Measurements from ENCODE around the gene GMPR. TPM values are rescaled to one million over a fixed set of nuclear protein-coding genes. Genes with fewer than 3 reads are reported as not detected.
"Not testable (repeated sequence)": the region's sequence is repeated elsewhere in the genome, so short reads cannot be mapped to it uniquely, and the experiment has no call there.

GMPR gene
- polyA plus RNA-seq, 3 donors from 2014 or later, result 2.5 to 7.0 (median 2.7) TPM

- Mint-ChIP-seq H3K9me3 (no peaks in the 10 kb centered on the region), H3K4me3 (no peak overlapping the region), H3K27ac (no peak overlapping the region), H3K36me3 (no peaks in the 10 kb centered on the region), H3K27me3 (ENCODE audit: low read depth in 3 of 3) (peaks cover 0 to 9% (median under 1%) of the 10 kb centered on the region in 3 donors), H3K4me1 (peaks cover under 1 to 3% of the 10 kb centered on the region in 2 donors)
- DNase-seq, result no peak
These were observed 6.1 kb downstream of the GMPR start for GRCh38 chr6:16244446-16244845.

- no peaks in the 10 kb centered on the region for H3K9me3 Mint-ChIP-seq
These were observed 6.6 kb downstream of the GMPR start for GRCh38 chr6:16244869-16245451.

GRCh38 chr6:16248271-16248853, 10.0 kb downstream of the GMPR start:
- no peaks in the 10 kb centered on the region for H3K36me3 Mint-ChIP-seq
- DNase-seq, result no peak
- H3K4me3 Mint-ChIP-seq, result no peak overlapping the region
- no peaks in the 10 kb centered on the region for H3K9me3 Mint-ChIP-seq
- no peak overlapping the region for H3K27ac Mint-ChIP-seq
- H3K27me3 Mint-ChIP-seq (ENCODE audit: low read depth in 3 of 3), result peaks cover 0 to 4% (median 1%) of the 10 kb centered on the region in 3 donors
- peaks cover 13 to 18% of the 10 kb centered on the region in 2 donors for H3K4me1 Mint-ChIP-seq

More at GRCh38 chr6:16244869-16245451, 6.6 kb downstream of the GMPR start:
- Mint-ChIP-seq H3K4me3 (no peak overlapping the region), H3K27ac (no peak overlapping the region), H3K36me3 (no peaks in the 10 kb centered on the region), H3K27me3 (ENCODE audit: low read depth in 3 of 3) (peaks cover 0 to 6% (median 2%) of the 10 kb centered on the region in 3 donors), H3K4me1 (no peaks in the 10 kb centered on the region)
- DNase-seq, result no peak

GRCh38 chr6:16249971-16250370, 11.6 kb downstream of the GMPR start:
- no peaks in the 10 kb centered on the region for H3K36me3 Mint-ChIP-seq
- H3K4me3 Mint-ChIP-seq, result no peak overlapping the region
- H3K4me1 Mint-ChIP-seq, result peaks cover 18 to 26% of the 10 kb centered on the region in 2 donors
- no peak for DNase-seq
- no peak overlapping the region for H3K27ac Mint-ChIP-seq
- H3K27me3 Mint-ChIP-seq (ENCODE audit: low read depth in 3 of 3), result peaks cover 0 to 4% (median 1%) of the 10 kb centered on the region in 3 donors
- H3K9me3 Mint-ChIP-seq, result no peaks in the 10 kb centered on the region

- H3K27ac Mint-ChIP-seq, result peak overlapping the region in 1 of 6 donors; percentile 17
These were observed 13.3 kb downstream of the GMPR start for GRCh38 chr6:16251706-16252105.

GRCh38 chr6:16252686-16253299, 14.4 kb downstream of the GMPR start:
- DNase-seq, result peak; percentile 58 to 66 (median 61)
- H3K9me3 Mint-ChIP-seq, result no peaks in the 10 kb centered on the region
- H3K27ac Mint-ChIP-seq, result peak overlapping the region; percentile 23 to 78 (median 66)
- H3K36me3 Mint-ChIP-seq, result no peaks in the 10 kb centered on the region
- peaks cover 1 to 4% (median 4%) of the 10 kb centered on the region in 3 donors for H3K27me3 Mint-ChIP-seq (ENCODE audit: low read depth in 3 of 3)
- peak overlapping the region; percentile 15 to 75 (median 56) for H3K4me3 Mint-ChIP-seq
- H3K4me1 Mint-ChIP-seq, result peaks cover 18 to 26% of the 10 kb centered on the region in 2 donors

More at GRCh38 chr6:16251706-16252105, 13.3 kb downstream of the GMPR start:
- no peak for DNase-seq
- H3K27me3 Mint-ChIP-seq (ENCODE audit: low read depth in 3 of 3), result peaks cover 0 to 4% (median 1%) of the 10 kb centered on the region in 3 donors
- no peaks in the 10 kb centered on the region for H3K36me3 Mint-ChIP-seq
- H3K4me3 Mint-ChIP-seq, result no peak overlapping the region
- H3K4me1 Mint-ChIP-seq, result peaks cover 18 to 26% of the 10 kb centered on the region in 2 donors
- H3K9me3 Mint-ChIP-seq, result no peaks in the 10 kb centered on the region

- Mint-ChIP-seq H3K4me1 (peaks cover 18 to 26% of the 10 kb centered on the region in 2 donors), H3K36me3 (no peaks in the 10 kb centered on the region), H3K27me3 (ENCODE audit: low read depth in 3 of 3) (peaks cover 1 to 4% (median 4%) of the 10 kb centered on the region in 3 donors), H3K27ac (peak overlapping the region in 4 of 6 donors; percentile 18 to 78 (median 60)), H3K9me3 (no peaks in the 10 kb centered on the region), H3K4me3 (peak overlapping the region; percentile 9 to 75 (median 50))
- DNase-seq, result no peak
These were observed 15.2 kb downstream of the GMPR start for GRCh38 chr6:16253399-16254144.

GRCh38 chr6:16254535-16254934, 16.1 kb downstream of the GMPR start:
- DNase-seq, result no peak
- H3K4me1 Mint-ChIP-seq, result peaks cover 18 to 26% of the 10 kb centered on the region in 2 donors
- H3K27ac Mint-ChIP-seq, result no peak overlapping the region
- H3K9me3 Mint-ChIP-seq, result no peaks in the 10 kb centered on the region
- no peaks in the 10 kb centered on the region for H3K36me3 Mint-ChIP-seq
- no peak overlapping the region for H3K4me3 Mint-ChIP-seq
- peaks cover 2 to 4% (median 3%) of the 10 kb centered on the region in 3 donors for H3K27me3 Mint-ChIP-seq (ENCODE audit: low read depth in 3 of 3)

- DNase-seq, result no peak
- Mint-ChIP-seq H3K4me3 (no peak overlapping the region), H3K27ac (no peak overlapping the region), H3K27me3 (ENCODE audit: low read depth in 3 of 3) (peaks cover 1 to 4% (median 2%) of the 10 kb centered on the region in 3 donors), H3K9me3 (no peaks in the 10 kb centered on the region), H3K4me1 (peaks cover 18 to 21% of the 10 kb centered on the region in 2 donors), H3K36me3 (no peaks in the 10 kb centered on the region)
These were observed 18.4 kb downstream of the GMPR start for GRCh38 chr6:16256781-16257180.

- no peak overlapping the region for H3K4me3 Mint-ChIP-seq
- no peak for DNase-seq
- no peak overlapping the region for H3K27ac Mint-ChIP-seq
- peaks cover 7 to 10% of the 10 kb centered on the region in 2 donors for H3K4me1 Mint-ChIP-seq
- H3K36me3 Mint-ChIP-seq, result no peaks in the 10 kb centered on the region
- peaks cover 1 to 4% (median 2%) of the 10 kb centered on the region in 3 donors for H3K27me3 Mint-ChIP-seq (ENCODE audit: low read depth in 3 of 3)
- H3K9me3 Mint-ChIP-seq, result no peaks in the 10 kb centered on the region
These were observed 19.8 kb downstream of the GMPR start for GRCh38 chr6:16257999-16258708.

GRCh38 chr6:16258709-16259075, 20.3 kb downstream of the GMPR start:
- no peak for DNase-seq
- Mint-ChIP-seq H3K27ac (no peak overlapping the region), H3K36me3 (no peaks in the 10 kb centered on the region), H3K9me3 (no peaks in the 10 kb centered on the region), H3K4me3 (no peak overlapping the region), H3K27me3 (ENCODE audit: low read depth in 3 of 3) (peaks cover 0 to 4% (median 2%) of the 10 kb centered on the region in 3 donors), H3K4me1 (peaks cover 1 to 5% of the 10 kb centered on the region in 2 donors)

- not testable (repeated sequence) for H3K27ac Mint-ChIP-seq; H3K27me3 Mint-ChIP-seq (ENCODE audit: low read depth in 3 of 3); H3K4me3 Mint-ChIP-seq; H3K4me1 Mint-ChIP-seq; H3K36me3 Mint-ChIP-seq; DNase-seq; H3K9me3 Mint-ChIP-seq
These were observed 21.2 kb downstream of the GMPR start for GRCh38 chr6:16259604-16260003.

- not testable (repeated sequence) for H3K4me3 Mint-ChIP-seq; DNase-seq; H3K4me1 Mint-ChIP-seq; H3K27ac Mint-ChIP-seq; H3K36me3 Mint-ChIP-seq; H3K9me3 Mint-ChIP-seq; H3K27me3 Mint-ChIP-seq (ENCODE audit: low read depth in 3 of 3)
These were observed 22.2 kb downstream of the GMPR start for GRCh38 chr6:16260602-16261001.
